Measurements from ENCODE around the gene NINJ2. TPM values are rescaled to one million over a fixed set of nuclear protein-coding genes. Genes with fewer than 3 reads are reported as not detected.
A peak's percentile ranks its signal among the peaks of the same experiment; 100 is the strongest.

The NINJ2 gene
- total and polyA plus RNA-seq, 7 donors, result 2.0 to 12.3 (median 7.2) TPM

- Histone ChIP-seq H3K27ac (no peak overlapping the region), H3K4me1 (peaks cover 0 to 17% (median 15%) of the 10 kb centered on the region in 4 donors), H3K9me3 (no peaks in the 10 kb centered on the region), H3K27me3 (no peaks in the 10 kb centered on the region), H3K36me3 (no peaks in the 10 kb centered on the region), H3K4me3 (no peak overlapping the region)
- TF ChIP-seq POLR2A (IDR thresholded peaks at IDR 0.05) (no peak), EP300 (IDR thresholded peaks at IDR 0.05) (no peak), CTCF (IDR thresholded peaks at IDR 0.05) (no peak), POLR2AphosphoS5 (IDR thresholded peaks at IDR 0.05) (no peak)
- WGBS, 2 donors, result 66 to 85% methylated on average over 13 of the region's 13 CpGs
- DNase-seq, result no peak
- intact Hi-C loops (cut with DNase I), result no loop called here
Observed at GRCh38 chr12:664075-664778, 982 bp upstream of the NINJ2 start.

DNA sequence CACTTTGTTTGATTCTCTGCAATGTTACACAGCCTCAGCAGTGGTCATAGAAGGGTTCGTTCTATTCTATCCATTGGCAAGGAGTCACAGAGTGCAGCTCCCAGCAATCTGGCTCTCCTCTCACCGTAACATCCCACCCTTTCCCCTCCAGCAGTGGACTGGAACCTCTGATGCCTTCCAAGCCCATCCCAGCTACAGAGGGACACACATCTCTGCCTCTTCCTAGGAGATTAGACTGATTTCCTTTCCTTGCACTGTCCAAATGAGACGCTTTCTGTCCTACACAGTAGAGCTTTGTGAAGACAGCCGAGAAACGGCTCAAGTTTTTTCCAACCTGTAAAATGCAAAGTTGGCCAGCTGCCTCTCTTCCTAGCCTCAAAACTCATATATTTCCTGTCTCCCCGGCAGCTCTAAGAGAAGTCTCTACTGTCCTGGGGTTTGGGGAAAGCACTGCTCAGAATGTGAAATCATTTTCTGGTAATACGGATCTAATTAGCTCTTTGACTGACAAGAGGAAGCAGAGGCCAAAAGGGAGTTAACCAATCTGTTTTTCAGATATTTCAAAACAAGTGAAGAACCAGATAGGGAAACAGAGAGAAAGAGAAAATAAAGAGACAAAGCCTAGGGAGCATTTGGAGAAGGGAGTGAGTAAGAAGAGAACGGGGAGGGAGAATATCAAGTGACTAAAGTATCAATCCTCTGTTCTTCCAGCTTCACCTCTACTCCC, 516 bp downstream of the NINJ2 start:
- Histone ChIP-seq H3K27me3 (no peaks in the 10 kb centered on the region), H3K27ac (peak overlapping the region; percentile 44 to 59 (median 50)), H3K4me3 (peak overlapping the region in 2 of 4 donors; percentile 25 to 29), H3K36me3 (no peaks in the 10 kb centered on the region), H3K9me3 (no peaks in the 10 kb centered on the region), H3K4me1 (peaks cover 0 to 17% (median 15%) of the 10 kb centered on the region in 4 donors)
- 33 to 63% methylated on average over 8 of the region's 8 CpGs for WGBS, 2 donors
- DNase-seq, result no peak
- intact Hi-C loops (cut with DNase I), result no loop called here
- TF ChIP-seq EP300 (IDR thresholded peaks at IDR 0.05), result no peak
- TF ChIP-seq CTCF (IDR thresholded peaks at IDR 0.05), result no peak
- TF ChIP-seq POLR2AphosphoS5 (IDR thresholded peaks at IDR 0.05), result no peak
- TF ChIP-seq POLR2A (IDR thresholded peaks at IDR 0.05), result no peak

DNA sequence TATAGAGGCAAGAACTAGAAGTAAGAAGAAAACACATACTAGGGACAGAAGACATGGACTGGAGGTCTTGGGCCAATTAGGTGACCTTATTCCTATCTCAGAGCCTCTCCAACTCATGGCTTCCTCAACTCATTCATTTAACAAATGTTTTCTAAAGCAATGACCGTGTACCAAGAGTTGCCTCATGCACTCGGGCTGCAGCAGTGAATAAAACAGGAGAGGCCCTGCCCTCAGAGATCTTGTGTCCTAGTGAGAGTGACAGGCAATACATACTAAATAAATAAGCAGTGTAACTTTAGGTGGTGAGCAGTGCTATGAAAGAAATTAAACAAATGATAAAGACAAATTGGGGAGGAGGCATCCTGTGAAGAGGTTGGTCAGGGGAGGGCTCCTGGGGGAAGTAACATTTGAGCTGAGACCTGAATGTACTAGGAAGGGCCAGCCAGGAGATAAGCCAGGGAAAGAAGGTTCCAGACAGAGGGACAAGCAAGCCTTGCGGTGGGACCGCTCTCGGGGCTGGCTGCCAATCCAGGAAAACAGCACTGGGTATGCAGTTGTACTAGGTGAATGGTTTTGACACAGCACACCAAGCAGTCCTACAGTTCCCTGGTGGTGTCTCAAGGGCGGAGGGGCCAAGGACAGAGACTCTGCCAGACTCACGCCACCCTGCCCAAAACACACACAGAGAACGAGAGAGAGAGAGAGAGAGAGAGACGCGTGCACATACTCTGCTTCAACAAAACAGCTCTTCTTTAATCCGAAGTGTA, 1.3 kb downstream of the NINJ2 start:
- 85 to 92% methylated on average over 11 of the region's 11 CpGs for WGBS, 2 donors
- Histone ChIP-seq H3K4me3 (peak overlapping the region in 1 of 4 donors; percentile 29), H3K27me3 (no peaks in the 10 kb centered on the region), H3K4me1 (peaks cover 0 to 17% (median 15%) of the 10 kb centered on the region in 4 donors), H3K9me3 (no peaks in the 10 kb centered on the region), H3K27ac (peak overlapping the region in 2 of 4 donors; percentile 44 to 59), H3K36me3 (no peaks in the 10 kb centered on the region)
- no peak for DNase-seq
- TF ChIP-seq POLR2A (IDR thresholded peaks at IDR 0.05) (no peak), POLR2AphosphoS5 (IDR thresholded peaks at IDR 0.05) (no peak), EP300 (IDR thresholded peaks at IDR 0.05) (no peak), CTCF (IDR thresholded peaks at IDR 0.05) (no peak)
- intact Hi-C loops (cut with DNase I), result no loop called here

DNA sequence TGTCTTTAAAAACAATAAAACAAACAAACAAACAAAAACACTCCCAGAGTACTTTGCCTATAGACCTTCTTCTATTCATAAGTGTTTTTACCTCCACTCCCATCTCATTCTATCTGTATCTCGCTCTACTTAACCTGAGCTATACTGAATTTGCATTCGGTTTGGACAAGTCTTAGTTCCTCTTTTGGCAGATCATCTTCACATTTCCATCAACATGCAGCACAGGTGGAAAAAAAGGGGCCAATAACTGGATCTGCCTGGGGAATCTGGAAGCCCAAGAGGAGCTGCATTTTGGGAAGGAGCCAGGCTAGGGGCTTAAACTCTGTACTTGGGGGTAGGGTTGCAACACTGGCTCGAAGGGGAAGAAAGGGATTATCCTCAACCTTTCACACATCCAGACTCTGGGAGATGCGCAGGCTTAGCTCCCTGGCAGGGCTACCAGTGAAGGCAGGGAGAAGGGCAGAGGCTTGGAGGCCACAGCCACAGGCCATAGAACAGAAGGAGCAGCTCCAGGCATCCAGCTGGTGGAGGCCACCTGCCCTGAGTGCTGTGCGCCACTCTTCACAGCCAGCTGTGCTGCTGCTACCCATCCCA, 4.1 kb downstream of the NINJ2 start:
- Histone ChIP-seq H3K4me1 (peaks cover 0 to 17% (median 15%) of the 10 kb centered on the region in 4 donors), H3K4me3 (no peak overlapping the region), H3K27me3 (no peaks in the 10 kb centered on the region), H3K9me3 (no peaks in the 10 kb centered on the region), H3K36me3 (no peaks in the 10 kb centered on the region), H3K27ac (no peak overlapping the region)
- WGBS, 2 donors, result 72 to 81% methylated on average over 5 of the region's 5 CpGs
- intact Hi-C loops (cut with DNase I), result no loop called here
- TF ChIP-seq EP300 (IDR thresholded peaks at IDR 0.05) (no peak), POLR2A (IDR thresholded peaks at IDR 0.05) (no peak), CTCF (IDR thresholded peaks at IDR 0.05) (no peak), POLR2AphosphoS5 (IDR thresholded peaks at IDR 0.05) (no peak)
- DNase-seq, result no peak

Data from sigmoid colon (tissue), 7 donors.